Measurements from ENCODE around the gene SAG. TPM values are rescaled to one million over a fixed set of nuclear protein-coding genes. Genes with fewer than 3 reads are reported as not detected.
"Not testable (repeated sequence)": the region's sequence is repeated elsewhere in the genome, so short reads cannot be mapped to it uniquely, and the experiment has no call there.

Gene SAG
- total RNA-seq, 1 experiment from 2014 or later, result not detected

DNA sequence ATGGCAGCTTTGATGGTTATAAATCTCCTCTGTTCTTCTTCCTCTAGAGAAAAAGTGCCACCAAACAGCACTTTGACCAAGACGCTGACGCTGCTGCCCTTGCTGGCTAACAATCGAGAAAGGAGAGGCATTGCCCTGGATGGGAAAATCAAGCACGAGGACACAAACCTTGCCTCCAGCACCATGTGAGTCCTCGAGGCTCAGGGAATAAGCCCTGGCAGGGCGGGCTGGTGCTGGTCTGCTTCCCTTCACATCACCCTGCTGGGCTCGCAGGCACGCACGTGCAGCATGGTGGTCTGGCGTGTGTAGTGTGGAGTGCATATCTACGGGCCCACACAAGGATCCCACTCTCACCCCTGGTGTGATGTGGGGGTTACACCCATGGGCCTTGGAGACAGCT, 27.3 kb downstream of the SAG start:
- BruUV-seq (replicated peaks), result no TSS peak
- ChIA-PET POLR2A (no interaction called here), CTCF (interaction anchor here (0.6 kb wide), 1 partner anchor 13 kb away, joined by 4 read pairs; no protein-coding TSS in a partner anchor)
- no peaks in the 10 kb centered on the region; the same call in 1 of the 2 replicates for H3K4me1 ChIP-seq (ENCODE audit: control insufficient read depth, insufficient read depth, low read length)
- DNase-seq (ENCODE audit: low read depth, low spot score), result no peak
- no peak for ATAC-seq
- no peaks in the 10 kb centered on the region for H3K9me3 ChIP-seq (ENCODE audit: control insufficient read depth, insufficient read depth, low read depth, low read length)
- H3K4me3 ChIP-seq (ENCODE audit: low read depth in 2 of 2, low read length in 2 of 2), result no peak overlapping the region
- H3K27me3 ChIP-seq (ENCODE audit: control insufficient read depth, insufficient read depth, low read length), result no peaks in the 10 kb centered on the region
- intact Hi-C loops (cut with micrococcal nuclease; ENCODE audit: unreplicated experiment), result no loop called here
- in situ Hi-C loops (cut with HindIII; ENCODE audit: low pct_unique_long_range_greater_than_20kb, low sequenced_read_pairs), result no loop called here
- H3K27ac ChIP-seq (ENCODE audit: low read length), result no peak overlapping the region
- TF ChIP-seq, protein P1, sequence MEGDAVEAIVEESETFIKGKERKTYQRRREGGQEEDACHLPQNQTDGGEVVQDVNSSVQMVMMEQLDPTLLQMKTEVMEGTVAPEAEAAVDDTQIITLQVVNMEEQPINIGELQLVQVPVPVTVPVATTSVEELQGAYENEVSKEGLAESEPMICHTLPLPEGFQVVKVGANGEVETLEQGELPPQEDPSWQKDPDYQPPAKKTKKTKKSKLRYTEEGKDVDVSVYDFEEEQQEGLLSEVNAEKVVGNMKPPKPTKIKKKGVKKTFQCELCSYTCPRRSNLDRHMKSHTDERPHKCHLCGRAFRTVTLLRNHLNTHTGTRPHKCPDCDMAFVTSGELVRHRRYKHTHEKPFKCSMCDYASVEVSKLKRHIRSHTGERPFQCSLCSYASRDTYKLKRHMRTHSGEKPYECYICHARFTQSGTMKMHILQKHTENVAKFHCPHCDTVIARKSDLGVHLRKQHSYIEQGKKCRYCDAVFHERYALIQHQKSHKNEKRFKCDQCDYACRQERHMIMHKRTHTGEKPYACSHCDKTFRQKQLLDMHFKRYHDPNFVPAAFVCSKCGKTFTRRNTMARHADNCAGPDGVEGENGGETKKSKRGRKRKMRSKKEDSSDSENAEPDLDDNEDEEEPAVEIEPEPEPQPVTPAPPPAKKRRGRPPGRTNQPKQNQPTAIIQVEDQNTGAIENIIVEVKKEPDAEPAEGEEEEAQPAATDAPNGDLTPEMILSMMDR (IDR thresholded peaks at IDR 0.05), result no peak
- TF ChIP-seq POLR2AphosphoS5 (IDR thresholded peaks at IDR 0.05; ENCODE audit: low read depth, low read length) (no peak), TCF7L2 (IDR thresholded peaks at IDR 0.05; ENCODE audit: low read depth, low read length) (no peak)
- H3K36me3 ChIP-seq (ENCODE audit: control insufficient read depth, insufficient read depth, low read length), result no peaks in the 10 kb centered on the region

DNA sequence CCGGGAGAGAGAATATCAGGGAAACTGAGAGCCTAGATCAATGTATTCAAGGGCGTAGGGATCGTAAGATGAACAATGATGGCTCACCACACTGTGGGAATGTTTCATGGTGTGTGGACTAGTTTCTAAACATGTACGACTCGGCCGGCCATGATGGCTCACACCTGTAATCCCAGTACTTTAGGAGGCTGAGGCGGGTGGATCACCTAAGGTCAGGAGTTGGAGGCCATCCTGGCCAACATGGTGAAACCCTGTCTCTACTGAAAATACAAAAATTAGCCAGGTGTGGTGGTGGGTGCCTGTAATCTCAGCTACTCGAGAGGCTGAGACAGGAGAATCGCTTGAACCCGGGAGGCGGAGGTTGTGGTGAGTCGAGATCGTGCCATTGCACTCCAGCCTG, 28.5 kb downstream of the SAG start:
- POLR2A ChIA-PET, result interaction anchor here (0.7 kb wide), 1 partner anchor 10 kb away, joined by 4 read pairs; no protein-coding TSS in a partner anchor
- DNase-seq (ENCODE audit: low read depth, low spot score); BruUV-seq (replicated peaks); H3K36me3 ChIP-seq (ENCODE audit: control insufficient read depth, insufficient read depth, low read length); ATAC-seq; H3K9me3 ChIP-seq (ENCODE audit: control insufficient read depth, insufficient read depth, low read depth, low read length); H3K27ac ChIP-seq (ENCODE audit: low read length); intact Hi-C loops (cut with micrococcal nuclease; ENCODE audit: unreplicated experiment); in situ Hi-C loops (cut with HindIII; ENCODE audit: low pct_unique_long_range_greater_than_20kb, low sequenced_read_pairs); CTCF ChIA-PET; H3K4me3 ChIP-seq (ENCODE audit: low read depth in 2 of 2, low read length in 2 of 2); H3K27me3 ChIP-seq (ENCODE audit: control insufficient read depth, insufficient read depth, low read length); H3K4me1 ChIP-seq (ENCODE audit: control insufficient read depth, insufficient read depth, low read length): not testable (repeated sequence)

DNA sequence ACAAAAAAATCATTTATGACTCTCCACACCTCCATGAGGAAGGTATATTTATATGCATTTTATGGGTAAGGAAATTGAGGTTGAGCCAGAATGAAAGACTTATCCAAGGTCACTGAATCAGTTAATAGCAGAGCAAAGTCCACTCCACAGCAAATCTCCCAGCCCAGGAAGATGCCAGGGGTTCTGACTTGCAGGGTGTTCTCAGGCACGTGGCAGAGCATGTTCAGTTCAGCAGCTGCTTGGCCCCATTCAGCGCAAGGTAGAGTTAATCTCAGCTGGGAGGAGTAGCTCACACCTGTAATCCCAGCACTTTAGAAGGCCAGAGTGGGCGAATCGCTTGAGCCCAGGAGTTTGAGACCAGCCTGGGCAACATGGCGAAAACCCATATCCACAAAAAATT, 28.9 kb downstream of the SAG start:
- ChIA-PET CTCF (no interaction called here), POLR2A (interaction anchor here (0.7 kb wide), 1 partner anchor 11 kb away, joined by 4 read pairs; no protein-coding TSS in a partner anchor)
- in situ Hi-C loops (cut with HindIII; ENCODE audit: low pct_unique_long_range_greater_than_20kb, low sequenced_read_pairs), result no loop called here
- intact Hi-C loops (cut with micrococcal nuclease; ENCODE audit: unreplicated experiment), result no loop called here
- no peak overlapping the region for H3K27ac ChIP-seq (ENCODE audit: low read length)
- H3K4me3 ChIP-seq (ENCODE audit: low read depth in 2 of 2, low read length in 2 of 2), result no peak overlapping the region
- no peaks in the 10 kb centered on the region for H3K36me3 ChIP-seq (ENCODE audit: control insufficient read depth, insufficient read depth, low read length)
- TF ChIP-seq TCF7L2 (IDR thresholded peaks at IDR 0.05; ENCODE audit: low read depth, low read length) (no peak), POLR2AphosphoS5 (IDR thresholded peaks at IDR 0.05; ENCODE audit: low read depth, low read length) (no peak), SIN3A (IDR thresholded peaks at IDR 0.05; ENCODE audit: borderline replicate concordance, insufficient read depth, low read depth, low read length) (no peak)
- TF ChIP-seq, protein P2, sequence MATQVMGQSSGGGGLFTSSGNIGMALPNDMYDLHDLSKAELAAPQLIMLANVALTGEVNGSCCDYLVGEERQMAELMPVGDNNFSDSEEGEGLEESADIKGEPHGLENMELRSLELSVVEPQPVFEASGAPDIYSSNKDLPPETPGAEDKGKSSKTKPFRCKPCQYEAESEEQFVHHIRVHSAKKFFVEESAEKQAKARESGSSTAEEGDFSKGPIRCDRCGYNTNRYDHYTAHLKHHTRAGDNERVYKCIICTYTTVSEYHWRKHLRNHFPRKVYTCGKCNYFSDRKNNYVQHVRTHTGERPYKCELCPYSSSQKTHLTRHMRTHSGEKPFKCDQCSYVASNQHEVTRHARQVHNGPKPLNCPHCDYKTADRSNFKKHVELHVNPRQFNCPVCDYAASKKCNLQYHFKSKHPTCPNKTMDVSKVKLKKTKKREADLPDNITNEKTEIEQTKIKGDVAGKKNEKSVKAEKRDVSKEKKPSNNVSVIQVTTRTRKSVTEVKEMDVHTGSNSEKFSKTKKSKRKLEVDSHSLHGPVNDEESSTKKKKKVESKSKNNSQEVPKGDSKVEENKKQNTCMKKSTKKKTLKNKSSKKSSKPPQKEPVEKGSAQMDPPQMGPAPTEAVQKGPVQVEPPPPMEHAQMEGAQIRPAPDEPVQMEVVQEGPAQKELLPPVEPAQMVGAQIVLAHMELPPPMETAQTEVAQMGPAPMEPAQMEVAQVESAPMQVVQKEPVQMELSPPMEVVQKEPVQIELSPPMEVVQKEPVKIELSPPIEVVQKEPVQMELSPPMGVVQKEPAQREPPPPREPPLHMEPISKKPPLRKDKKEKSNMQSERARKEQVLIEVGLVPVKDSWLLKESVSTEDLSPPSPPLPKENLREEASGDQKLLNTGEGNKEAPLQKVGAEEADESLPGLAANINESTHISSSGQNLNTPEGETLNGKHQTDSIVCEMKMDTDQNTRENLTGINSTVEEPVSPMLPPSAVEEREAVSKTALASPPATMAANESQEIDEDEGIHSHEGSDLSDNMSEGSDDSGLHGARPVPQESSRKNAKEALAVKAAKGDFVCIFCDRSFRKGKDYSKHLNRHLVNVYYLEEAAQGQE (IDR thresholded peaks at IDR 0.05; ENCODE audit: insufficient read depth in 1 of 2, low read depth in 2 of 2, low read length in 1 of 2), result no peak
- TF ChIP-seq, protein P1 (IDR thresholded peaks at IDR 0.05), result no peak
- no peak for DNase-seq (ENCODE audit: low read depth, low spot score)
- ATAC-seq, result no peak
- no peaks in the 10 kb centered on the region; the same call in 1 of the 2 replicates for H3K4me1 ChIP-seq (ENCODE audit: control insufficient read depth, insufficient read depth, low read length)
- no peaks in the 10 kb centered on the region for H3K9me3 ChIP-seq (ENCODE audit: control insufficient read depth, insufficient read depth, low read depth, low read length)
- H3K27me3 ChIP-seq (ENCODE audit: control insufficient read depth, insufficient read depth, low read length), result no peaks in the 10 kb centered on the region
- BruUV-seq (replicated peaks), result no TSS peak

Measured in Panc1 (cell line).